Right lobe of liver (tissue), 6 donors: ENCODE data around the gene DENND2C. TPM values are rescaled to one million over a fixed set of nuclear protein-coding genes. Genes with fewer than 3 reads are reported as not detected.
"Not testable (repeated sequence)": the region's sequence is repeated elsewhere in the genome, so short reads cannot be mapped to it uniquely, and the experiment has no call there.

ENCODE experiments used
- ATAC-seq, 4 donors: fragments of 200-7000 bp; cut with Tn5 transposase; one replicate each; pipeline ENCODE4 v1.9.1; 2020; ENCODE audit warnings: mild to moderate bottlenecking in 4 of 4, moderate library complexity in 4 of 4
- DNase-seq, 3 donors: peaks; one replicate each; pipeline ENCODE4 v3.0.0-alpha.2; 2020
- H3K27ac ChIP-seq, 3 donors: fragments of 200-600 bp; one replicate each; pipeline ENCODE4 v1.8.0; 2022
- H3K27me3 ChIP-seq, 2 donors: fragments of 200-600 bp; one replicate each; pipeline ENCODE4 v1.8.0; 2022
- H3K36me3 ChIP-seq, 4 donors: fragments of 200-600 bp; sonication (generic) in 1 of 4; one replicate each; pipeline versions ENCODE4 v1.5.1 to v1.8.0; 2017 to 2022; ENCODE audit warnings: control low read depth in 1 of 4
- H3K4me1 ChIP-seq, 4 donors: fragments of 200-600 bp; sonication (generic) in 1 of 4; one replicate each; pipeline versions ENCODE4 v1.5.1 to v1.8.0; 2017 to 2022; ENCODE audit warnings: control low read depth in 1 of 4
- H3K4me3 ChIP-seq, 3 donors: fragments of 200-600 bp; one replicate each; pipeline ENCODE4 v1.8.0; 2022
- H3K9me3 ChIP-seq, 4 donors: fragments of 200-600 bp; sonication (generic) in 1 of 4; one replicate each; pipeline versions ENCODE4 v1.5.1 to v1.8.0; 2017 to 2022; ENCODE audit warnings: control low read depth in 1 of 4
- POLR2A ChIP-seq: fragments of 450-650 bp; IDR thresholded peaks from one replicate; pipeline ENCODE4 v1.6.1; 2017; ENCODE audit warnings: antibody characterized with exemption, mild to moderate bottlenecking
- WGBS: methylation state at CpG from one replicate; pipeline ENCODE4 v1.1.6; 2018; ENCODE audit warnings: low coverage, low lambda C conversion rate; ENCODE audit not compliant: insufficient coverage; ENCODE audit errors: missing lambda C conversion rate; 5-methylcytosine and 5-hydroxymethylcytosine counted together
- intact Hi-C, 2 donors: fragments of 100-400 bp; cut with DNase I; formaldehyde crosslinking; loops; one replicate each; pipeline versions ENCODE4 v1.11.2 to v1.14.1; 2022
- total RNA-seq, 6 experiments: library from RNA; depleted of rRNA in 2 of 6; stranded (reverse); fragments of >200 nt in 2 of 6; fragmentation: NEBNext Ultra II Directional in 3 of 6; extraction: Animal tissue kit (Norgen Biotek cat#: 25700) in 3 of 6; gene quantifications; one replicate each; pipeline versions ENCODE4 v1.1.0 to v1.2.4, GENCODE V29; 2016 to 2023
- TF ChIP-seq, protein P1 (sequence below), 4 donors: fragments of 200-600 bp in 3 of 4; fragments of 450-650 bp in 1 of 4; IDR thresholded peaks; one replicate each; pipeline versions ENCODE4 v1.5.1 to v1.8.0; 2016 to 2022; ENCODE audit warnings: antibody characterized with exemption in 4 of 4, mild to moderate bottlenecking in 2 of 4
- donor health status: DM: no; HTN: yes; CAD: no.
- donor health status: DM: no; HTN: no; CAD: no.
- donor health status: DM: no; HTN: no; CAD: no.
- donor health status: DM: no; HTN: yes; CAD: no.
- donor health status: DM: no; HTN: yes; CAD: no.

DENND2C gene
- total RNA-seq, 6 experiments from 2014 or later, result 2.5 to 5.1 (median 4.4) TPM

DNA sequence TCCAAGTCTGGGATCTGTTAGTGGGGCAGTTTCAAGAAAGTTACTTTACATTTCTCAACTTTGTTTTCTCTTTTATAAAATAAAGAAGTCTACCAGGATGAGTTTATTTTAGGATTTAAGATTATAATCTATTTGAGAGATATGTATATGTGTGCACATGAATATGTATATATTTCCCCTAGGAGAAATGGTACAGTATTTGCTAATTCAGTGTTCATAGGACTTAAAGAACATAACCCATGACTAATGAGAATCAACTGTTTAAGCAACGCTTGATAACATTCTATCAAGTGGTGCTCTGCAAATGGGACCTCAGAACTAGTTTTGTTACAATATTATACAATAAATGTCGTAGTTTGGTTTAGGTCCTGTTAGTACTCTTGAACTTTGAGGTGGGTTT lies 95.5 kb downstream of the DENND2C start:
- DNase-seq (no peak), ATAC-seq (no peak)
- no peaks in the 10 kb centered on the region for H3K9me3 ChIP-seq
- H3K27me3 ChIP-seq, result no peaks in the 10 kb centered on the region
- H3K36me3 ChIP-seq, result peaks cover 0 to 78% (median 21%) of the 10 kb centered on the region in 4 donors
- no peak overlapping the region for H3K27ac ChIP-seq
- H3K4me3 ChIP-seq, result no peak overlapping the region
- intact Hi-C loops, result no loop called here
- no peak for TF ChIP-seq POLR2A
- TF ChIP-seq, protein P1, sequence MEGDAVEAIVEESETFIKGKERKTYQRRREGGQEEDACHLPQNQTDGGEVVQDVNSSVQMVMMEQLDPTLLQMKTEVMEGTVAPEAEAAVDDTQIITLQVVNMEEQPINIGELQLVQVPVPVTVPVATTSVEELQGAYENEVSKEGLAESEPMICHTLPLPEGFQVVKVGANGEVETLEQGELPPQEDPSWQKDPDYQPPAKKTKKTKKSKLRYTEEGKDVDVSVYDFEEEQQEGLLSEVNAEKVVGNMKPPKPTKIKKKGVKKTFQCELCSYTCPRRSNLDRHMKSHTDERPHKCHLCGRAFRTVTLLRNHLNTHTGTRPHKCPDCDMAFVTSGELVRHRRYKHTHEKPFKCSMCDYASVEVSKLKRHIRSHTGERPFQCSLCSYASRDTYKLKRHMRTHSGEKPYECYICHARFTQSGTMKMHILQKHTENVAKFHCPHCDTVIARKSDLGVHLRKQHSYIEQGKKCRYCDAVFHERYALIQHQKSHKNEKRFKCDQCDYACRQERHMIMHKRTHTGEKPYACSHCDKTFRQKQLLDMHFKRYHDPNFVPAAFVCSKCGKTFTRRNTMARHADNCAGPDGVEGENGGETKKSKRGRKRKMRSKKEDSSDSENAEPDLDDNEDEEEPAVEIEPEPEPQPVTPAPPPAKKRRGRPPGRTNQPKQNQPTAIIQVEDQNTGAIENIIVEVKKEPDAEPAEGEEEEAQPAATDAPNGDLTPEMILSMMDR (IDR thresholded peaks at IDR 0.05), result no peak
- WGBS, result 95% methylated on average over 2 of the region's 2 CpGs
- H3K4me1 ChIP-seq, result no peaks in the 10 kb centered on the region

DNA sequence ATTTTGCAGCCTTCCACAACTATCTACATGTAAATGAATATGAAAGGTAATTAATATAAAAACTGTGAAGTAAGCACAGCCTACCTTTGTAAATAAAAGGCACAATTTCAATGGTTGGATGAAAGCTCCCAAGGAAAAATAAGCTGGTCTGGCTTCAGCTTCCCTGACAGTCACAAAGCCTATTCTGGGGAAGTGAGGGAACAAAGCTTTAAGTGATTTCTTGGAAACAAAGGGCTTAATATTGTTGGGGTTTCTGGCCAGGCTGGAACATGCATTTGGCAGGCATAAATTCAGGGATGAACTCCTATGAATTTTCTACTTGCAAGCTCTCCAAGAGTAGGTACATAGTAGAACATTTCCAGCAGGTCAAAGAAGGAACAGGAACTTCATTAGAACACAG lies 105.7 kb downstream of the DENND2C start:
- no peak for TF ChIP-seq POLR2A
- Histone ChIP-seq H3K27me3 (no peaks in the 10 kb centered on the region), H3K9me3 (no peaks in the 10 kb centered on the region), H3K27ac (no peak overlapping the region), H3K36me3 (peaks cover 0 to 34% (median 11%) of the 10 kb centered on the region in 4 donors), H3K4me1 (no peaks in the 10 kb centered on the region), H3K4me3 (no peak overlapping the region)
- intact Hi-C loops, result loop anchor here in 1 of 2 donors (10.0 kb wide), 1 partner anchor 219 kb away; no protein-coding TSS in a partner anchor
- DNase-seq (no peak), ATAC-seq (no peak)

DNA sequence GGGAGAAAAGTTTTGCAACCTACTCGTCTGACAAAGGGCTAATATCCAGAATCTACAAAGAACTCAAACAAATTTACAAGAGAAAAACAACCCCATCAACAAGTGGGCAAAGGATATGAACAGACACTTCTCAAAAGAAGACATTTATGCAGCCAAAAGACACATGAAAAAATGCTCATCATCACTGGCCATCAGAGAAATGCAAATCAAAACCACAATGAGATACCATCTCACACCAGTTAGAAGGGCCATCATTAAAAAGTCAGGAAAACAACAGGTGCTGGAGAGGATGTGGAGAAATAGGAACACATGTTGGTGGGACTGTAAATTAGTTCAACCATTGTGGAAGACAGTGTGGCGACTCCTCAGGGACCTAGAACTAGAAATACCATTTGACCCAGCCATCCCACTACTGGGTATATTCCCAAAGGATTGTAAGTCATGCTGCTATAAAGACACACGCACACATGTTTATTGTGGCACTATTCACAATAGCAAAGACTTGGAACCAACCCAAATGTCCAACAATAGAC lies 106.8 kb downstream of the DENND2C start:
- 74% methylated on average over 3 of the region's 3 CpGs for WGBS
- not testable (repeated sequence) for ATAC-seq, DNase-seq, H3K4me3 ChIP-seq, H3K4me1 ChIP-seq, H3K27ac ChIP-seq, H3K9me3 ChIP-seq, H3K27me3 ChIP-seq
- intact Hi-C loops, result loop anchor here in 1 of 2 donors (10.0 kb wide), 1 partner anchor 218 kb away; no protein-coding TSS in a partner anchor
- peaks cover 0 to 23% (median 7%) of the 10 kb centered on the region in 4 donors for H3K36me3 ChIP-seq

DNA sequence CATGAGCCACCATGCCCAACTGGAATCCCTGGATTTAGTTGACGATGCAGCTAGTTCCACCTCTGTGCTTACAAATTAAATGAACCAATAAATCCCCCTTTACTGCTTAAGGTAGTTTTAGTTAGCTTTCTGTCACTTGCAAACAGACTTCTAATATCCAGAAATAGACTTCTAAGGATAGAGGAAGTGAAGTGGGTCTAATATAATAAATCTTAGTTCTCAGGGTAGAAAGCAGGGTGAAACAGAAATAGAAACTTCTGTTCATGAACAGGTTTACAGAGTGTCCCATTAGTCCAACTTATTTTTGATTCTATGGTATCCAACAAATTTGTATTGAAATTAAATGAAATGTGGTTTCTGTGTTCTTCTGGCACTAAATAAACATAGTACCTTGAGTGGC lies 108.5 kb downstream of the DENND2C start:
- no peak overlapping the region for H3K4me3 ChIP-seq
- TF ChIP-seq POLR2A, result no peak
- TF ChIP-seq, protein P1 (IDR thresholded peaks at IDR 0.05), result no peak
- 87% methylated on average over 1 of the region's 1 CpG for WGBS
- no peaks in the 10 kb centered on the region for H3K27me3 ChIP-seq
- intact Hi-C loops, result loop anchor here in 1 of 2 donors (10.0 kb wide), 1 partner anchor 217 kb away; no protein-coding TSS in a partner anchor
- ATAC-seq, result no peak
- DNase-seq, result no peak
- no peak overlapping the region for H3K27ac ChIP-seq
- peaks cover 0 to 6% (median 0%) of the 10 kb centered on the region in 4 donors for H3K36me3 ChIP-seq
- H3K4me1 ChIP-seq, result no peaks in the 10 kb centered on the region
- H3K9me3 ChIP-seq, result no peaks in the 10 kb centered on the region

DNA sequence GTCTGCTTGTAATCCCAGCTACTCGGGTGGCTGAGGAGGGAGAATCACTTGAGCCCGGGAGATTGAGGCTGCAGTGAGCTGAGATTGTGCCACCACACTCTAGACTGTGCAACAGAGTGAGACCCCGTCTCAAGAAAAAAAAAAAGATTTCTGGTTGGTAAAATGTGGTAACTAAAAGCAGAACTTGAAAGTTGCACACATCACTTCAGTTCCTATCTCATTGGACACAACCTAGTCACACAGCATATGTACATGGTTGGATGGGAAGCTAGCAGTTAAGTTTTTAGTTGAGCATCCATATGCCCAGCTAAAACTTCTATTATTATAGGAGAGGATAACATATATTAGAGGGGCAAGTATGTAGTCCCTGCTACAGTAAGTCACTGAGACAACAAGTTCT lies 110.5 kb downstream of the DENND2C start:
- intact Hi-C loops, result no loop called here
- TF ChIP-seq POLR2A, result no peak
- TF ChIP-seq, protein P1 (IDR thresholded peaks at IDR 0.05), result no peak
- 63% methylated on average over 3 of the region's 3 CpGs for WGBS

More for the DNA sequence above, 110.5 kb downstream of the DENND2C start:
- H3K9me3 ChIP-seq, result no peaks in the 10 kb centered on the region
- no peak overlapping the region for H3K27ac ChIP-seq
- DNase-seq, result no peak
- no peaks in the 10 kb centered on the region for H3K4me1 ChIP-seq
- H3K36me3 ChIP-seq, result no peaks in the 10 kb centered on the region
- ATAC-seq, result no peak
- H3K27me3 ChIP-seq, result no peaks in the 10 kb centered on the region
- H3K4me3 ChIP-seq, result no peak overlapping the region
